NCI-H748 treated with DMSO at 0.1 percent for 48 hours (cell line): ENCODE measurements around the gene TAP1.
"Not testable (repeated sequence)": the region's sequence is repeated elsewhere in the genome, so short reads cannot be mapped to it uniquely, and the experiment has no call there.

Experiments used
- DNase-seq: peaks from one replicate; lab custom pipeline; 2025; lab: John Stamatoyannopoulos, UW

The TAP1 gene, protein sequence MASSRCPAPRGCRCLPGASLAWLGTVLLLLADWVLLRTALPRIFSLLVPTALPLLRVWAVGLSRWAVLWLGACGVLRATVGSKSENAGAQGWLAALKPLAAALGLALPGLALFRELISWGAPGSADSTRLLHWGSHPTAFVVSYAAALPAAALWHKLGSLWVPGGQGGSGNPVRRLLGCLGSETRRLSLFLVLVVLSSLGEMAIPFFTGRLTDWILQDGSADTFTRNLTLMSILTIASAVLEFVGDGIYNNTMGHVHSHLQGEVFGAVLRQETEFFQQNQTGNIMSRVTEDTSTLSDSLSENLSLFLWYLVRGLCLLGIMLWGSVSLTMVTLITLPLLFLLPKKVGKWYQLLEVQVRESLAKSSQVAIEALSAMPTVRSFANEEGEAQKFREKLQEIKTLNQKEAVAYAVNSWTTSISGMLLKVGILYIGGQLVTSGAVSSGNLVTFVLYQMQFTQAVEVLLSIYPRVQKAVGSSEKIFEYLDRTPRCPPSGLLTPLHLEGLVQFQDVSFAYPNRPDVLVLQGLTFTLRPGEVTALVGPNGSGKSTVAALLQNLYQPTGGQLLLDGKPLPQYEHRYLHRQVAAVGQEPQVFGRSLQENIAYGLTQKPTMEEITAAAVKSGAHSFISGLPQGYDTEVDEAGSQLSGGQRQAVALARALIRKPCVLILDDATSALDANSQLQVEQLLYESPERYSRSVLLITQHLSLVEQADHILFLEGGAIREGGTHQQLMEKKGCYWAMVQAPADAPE

GRCh38 chr6:32853541-32854375 lies at the start of gene TAP1, which contains the start of gene PSMB9:
TSS of gene TAP1 (minus strand) at chr6:32853704. CDS start at chr6:32853636, 68 bp downstream.
TSS of gene PSMB9 (plus strand) at chr6:32854192. CDS start at chr6:32854230, 38 bp downstream.
- DNase-seq = peak; percentile 73

DNA sequence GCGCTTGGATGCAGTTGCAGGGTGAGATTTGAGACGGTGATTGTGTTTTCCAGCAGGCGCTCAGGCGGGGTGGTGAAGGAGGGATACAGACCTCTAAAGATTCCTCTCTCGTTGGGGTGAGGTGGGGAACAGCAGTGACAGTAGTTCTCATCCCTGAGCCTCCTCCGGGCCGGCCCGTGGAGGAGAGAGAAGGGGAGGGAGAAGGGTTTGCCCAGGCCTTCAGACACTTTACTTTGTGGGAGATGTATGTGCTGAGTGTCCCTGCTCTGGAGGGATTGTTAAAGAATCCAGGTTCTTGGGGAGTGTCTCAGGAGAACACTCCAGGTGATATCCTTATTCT lies 41.5 kb upstream of the TAP1 start:
- DNase-seq = no peak

DNA sequence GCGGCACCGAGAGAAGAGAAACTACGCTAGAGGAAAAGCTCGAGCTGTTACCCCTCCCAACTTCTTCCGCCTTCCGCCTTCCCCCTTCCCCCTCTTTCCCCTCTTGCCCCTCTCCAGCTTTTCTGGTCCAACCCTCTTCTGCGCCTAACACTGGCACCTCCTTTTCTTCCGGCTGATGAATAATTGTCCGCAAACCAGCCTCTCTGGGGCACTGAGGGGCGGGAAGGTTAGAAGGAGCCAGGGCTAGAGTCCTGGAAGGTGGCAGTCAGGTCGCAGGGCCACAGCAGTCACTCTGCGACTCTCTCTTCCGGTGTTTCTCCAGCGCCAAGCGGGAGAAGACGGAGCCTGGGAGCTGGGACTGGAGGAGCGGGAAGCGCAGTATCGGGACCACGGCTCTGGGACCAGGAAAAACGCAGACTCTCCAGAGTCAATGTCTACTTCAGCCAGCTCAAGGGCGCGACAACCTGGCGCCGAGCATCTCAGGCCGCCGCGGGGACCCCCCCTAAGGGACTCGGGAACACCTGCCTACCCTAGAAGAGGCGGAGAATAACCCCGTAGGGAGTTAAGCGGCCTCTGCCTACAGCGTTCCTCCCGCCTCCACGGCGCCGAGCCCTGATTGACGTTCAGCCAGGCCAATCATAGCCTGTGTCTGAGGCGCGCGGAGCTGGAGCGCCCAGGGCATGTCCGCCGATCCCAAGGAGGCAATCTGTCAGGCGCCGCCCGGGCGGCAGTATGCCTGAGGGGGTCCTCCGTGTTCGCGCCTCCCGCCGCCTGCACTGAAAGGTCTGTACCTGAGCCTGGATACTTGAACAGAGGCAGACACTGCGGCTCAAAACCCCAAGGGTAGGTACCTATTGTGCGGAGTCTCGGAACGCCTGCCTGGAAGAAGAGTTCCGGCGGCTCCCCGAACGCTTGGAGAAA lies 40.8 kb upstream of the TAP1 start:
- DNase-seq = peak; percentile 92

GRCh38 chr6:32890831-32891230 lies 37.3 kb upstream of the TAP1 start:
- DNase-seq = no peak

DNA sequence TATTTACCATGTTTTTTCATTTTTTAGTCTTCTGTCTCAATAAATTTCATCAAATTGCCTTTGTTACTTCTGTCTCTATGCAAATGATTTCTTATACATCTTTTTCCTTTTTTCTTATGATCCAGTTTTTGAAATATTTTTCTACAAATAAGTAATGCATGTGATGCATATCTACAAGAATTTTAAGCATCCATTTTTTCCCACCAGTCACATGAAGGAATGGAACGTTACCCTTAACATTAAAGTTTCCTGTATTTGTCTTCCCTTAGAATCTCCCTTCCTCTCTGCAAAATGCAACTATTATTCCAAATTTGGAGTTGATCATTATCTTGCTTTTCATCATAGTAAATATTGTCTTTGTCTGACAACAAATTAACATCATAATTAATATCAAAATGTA lies 36.0 kb upstream of the TAP1 start:
- DNase-seq = no peak

DNA sequence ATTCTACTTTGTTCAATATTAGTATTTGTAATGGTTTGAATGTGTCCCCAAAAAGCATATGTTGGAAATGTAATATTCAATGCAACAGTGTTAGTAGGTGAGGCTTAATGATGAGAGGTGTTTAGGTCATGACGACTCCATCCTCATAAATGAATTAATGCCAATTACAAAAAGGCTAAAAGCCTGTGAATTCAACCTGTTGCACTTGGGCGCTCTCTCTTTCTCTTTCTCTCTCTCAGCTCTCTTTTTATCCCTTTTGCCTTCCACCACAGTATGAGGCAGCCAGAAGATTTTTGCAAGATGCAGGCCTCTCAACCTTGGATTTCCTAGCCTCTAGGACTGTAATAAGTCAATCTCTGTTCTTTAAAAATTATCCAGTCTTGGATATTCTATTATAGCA lies 35.1 kb upstream of the TAP1 start:
- DNase-seq = no peak

DNA sequence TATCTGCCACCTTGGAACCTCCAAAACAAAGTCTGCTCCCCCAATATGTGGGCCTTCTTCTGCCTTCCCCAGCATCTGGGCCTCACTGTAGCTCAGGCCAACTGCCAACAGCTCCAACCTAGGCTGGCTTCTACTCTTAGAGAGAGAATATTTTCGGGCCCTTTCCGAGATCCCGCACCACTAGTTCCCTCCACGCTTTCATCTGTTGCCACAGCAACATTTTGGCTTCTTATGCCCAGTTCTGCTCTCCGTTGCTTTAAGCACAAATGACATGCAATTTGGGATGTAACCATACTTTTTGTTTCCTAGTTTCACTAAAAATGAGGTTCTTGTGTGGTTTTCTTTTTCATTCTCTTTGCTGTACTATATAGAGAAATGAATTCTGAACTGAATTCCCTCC lies 34.1 kb upstream of the TAP1 start:
- no peak for DNase-seq

- DNase-seq = no peak
These were observed 33.3 kb upstream of the TAP1 start for GRCh38 chr6:32886681-32887383.

GRCh38 chr6:32885698-32886286 lies 32.3 kb upstream of the TAP1 start:
- DNase-seq = peak; percentile 47

DNA sequence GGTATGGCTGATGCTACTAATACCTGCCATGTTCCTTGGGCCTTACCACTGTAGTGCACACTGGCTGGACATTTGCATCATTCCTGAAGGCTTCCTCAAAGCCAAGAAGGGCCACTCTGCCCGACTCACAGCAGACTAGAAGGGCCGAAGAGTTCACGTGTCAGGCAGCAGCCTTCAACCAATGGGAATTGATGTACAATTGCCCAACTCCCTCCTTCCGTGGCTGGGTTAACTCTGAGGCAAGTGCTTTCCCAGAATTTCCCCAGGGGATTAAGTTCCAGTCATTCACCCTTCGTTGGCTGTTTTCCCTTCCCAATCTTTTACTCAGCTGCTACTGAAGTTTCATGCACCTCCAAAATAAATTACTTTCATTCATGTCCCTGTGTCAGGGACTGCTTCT lies 30.3 kb upstream of the TAP1 start:
- DNase-seq = no peak

GRCh38 chr6:32882879-32883250 lies 29.4 kb upstream of the TAP1 start:
- DNase-seq = no peak

DNA sequence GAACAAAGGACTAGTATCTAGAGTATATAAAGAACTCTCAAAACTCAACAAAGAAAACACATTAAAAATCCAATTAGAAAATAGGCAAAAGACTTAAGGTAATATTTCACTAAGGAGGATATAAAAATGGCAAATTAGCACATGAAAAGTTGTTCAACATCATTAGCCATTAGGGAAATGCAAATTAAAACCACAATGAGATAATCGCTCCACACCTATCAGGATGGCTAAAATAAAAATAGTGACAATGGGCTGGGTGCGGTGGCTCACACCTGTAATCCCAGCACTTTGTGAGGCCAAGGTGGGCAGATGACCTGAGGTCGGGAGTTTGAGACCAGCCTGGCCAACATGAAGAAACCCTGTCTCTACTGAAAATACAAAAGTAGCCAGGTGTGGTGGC lies 27.5 kb upstream of the TAP1 start:
- DNase-seq = not testable (repeated sequence)

DNA sequence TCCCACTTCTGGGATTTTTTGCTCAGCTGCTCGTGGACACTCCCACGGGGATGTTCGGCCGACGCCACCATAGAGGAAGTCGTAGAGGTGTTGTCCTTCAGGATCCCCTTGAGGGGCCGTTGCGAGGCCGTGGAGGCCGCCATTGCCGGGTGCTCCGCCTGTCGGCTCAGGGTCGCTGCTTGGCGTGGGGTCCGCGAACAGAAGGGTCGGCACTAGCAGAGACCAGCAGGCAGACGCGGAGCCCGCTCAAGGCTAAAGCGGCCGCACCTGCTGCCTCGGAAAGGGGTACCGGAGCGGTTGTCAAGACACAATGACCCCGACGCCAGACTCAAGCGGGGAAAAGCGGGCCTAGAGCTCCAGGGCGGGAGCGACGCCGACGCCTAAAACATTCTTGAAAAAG lies 26.2 kb upstream of the TAP1 start:
- DNase-seq = no peak

DNA sequence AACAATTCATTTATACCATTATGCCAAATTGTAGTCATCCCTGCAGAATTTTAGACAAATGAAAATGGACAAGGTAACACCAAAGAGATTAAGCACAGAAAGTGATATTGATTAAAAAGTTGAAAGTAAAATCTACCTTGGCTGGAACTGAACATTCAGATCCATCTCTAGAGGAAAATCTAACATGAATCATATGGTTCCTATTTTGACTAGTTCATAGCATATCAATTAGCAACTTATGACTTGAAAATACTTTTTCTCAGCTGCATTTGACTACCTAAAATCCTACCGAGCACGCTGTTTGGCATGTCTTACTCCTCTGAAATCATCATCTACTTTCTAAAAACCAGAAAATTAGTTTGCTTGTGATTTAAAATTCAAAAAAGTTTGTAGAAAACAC lies 23.1 kb upstream of the TAP1 start:
- DNase-seq = no peak

- not testable (repeated sequence) for DNase-seq
These were observed 20.4 kb upstream of the TAP1 start for GRCh38 chr6:32873947-32874346.

GRCh38 chr6:32868257-32868788 lies 14.8 kb upstream of the TAP1 start:
- DNase-seq = peak; percentile 56

DNA sequence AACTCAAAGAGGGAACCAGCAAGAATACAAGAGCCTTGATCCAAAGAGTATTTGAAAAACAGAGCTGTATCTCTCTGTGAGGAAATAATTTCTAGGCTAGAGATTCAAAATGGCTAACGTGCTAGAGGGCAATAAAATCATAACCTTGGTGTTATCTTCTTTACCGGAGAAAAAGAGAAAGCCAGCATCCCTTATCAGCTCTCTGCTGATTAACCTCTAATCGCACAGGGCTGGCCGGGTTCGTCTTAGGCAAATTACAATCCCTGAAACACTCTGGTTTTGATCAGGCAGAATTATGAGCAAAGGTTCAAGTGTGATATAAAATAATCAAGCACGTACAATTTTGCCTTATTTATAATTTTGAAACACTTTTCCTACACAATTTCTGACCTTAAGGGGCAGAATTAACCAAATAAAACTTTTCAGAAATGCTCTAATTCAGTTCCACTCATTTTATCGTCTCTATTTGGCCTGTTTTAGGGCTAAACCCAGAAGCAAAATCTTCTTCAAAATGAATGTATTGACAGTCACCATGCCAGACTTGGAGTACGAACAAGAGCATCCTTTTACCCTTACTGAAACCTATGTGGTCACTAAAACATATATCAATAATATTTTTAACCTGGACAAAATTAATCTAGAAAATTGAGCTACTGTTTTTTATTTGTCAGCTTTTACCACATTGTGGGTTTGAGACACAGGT lies 14.2 kb upstream of the TAP1 start:
- no peak for DNase-seq

DNA sequence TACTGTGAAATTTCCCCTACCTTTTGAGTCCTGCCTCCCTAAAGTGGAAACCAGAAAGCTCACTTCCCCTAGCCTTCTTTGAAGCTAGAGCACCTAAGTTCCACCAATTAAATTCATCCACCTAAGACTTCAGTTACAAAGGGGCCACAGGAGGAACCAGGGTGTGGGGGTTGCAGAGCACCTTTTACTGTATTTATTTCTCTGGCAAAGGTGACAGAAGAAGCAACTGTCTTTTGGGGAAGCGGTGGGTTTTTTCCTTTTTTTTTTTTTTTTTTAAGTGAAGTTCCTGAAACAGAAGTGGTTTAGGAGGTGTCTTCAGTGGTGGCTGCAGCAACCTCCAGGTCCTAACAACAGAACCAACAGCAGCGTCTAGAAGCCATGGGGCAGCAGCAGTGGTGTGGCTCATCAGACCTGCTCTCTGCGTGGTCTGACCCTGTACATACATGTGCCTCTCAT lies 13.5 kb upstream of the TAP1 start:
- no peak for DNase-seq

DNA sequence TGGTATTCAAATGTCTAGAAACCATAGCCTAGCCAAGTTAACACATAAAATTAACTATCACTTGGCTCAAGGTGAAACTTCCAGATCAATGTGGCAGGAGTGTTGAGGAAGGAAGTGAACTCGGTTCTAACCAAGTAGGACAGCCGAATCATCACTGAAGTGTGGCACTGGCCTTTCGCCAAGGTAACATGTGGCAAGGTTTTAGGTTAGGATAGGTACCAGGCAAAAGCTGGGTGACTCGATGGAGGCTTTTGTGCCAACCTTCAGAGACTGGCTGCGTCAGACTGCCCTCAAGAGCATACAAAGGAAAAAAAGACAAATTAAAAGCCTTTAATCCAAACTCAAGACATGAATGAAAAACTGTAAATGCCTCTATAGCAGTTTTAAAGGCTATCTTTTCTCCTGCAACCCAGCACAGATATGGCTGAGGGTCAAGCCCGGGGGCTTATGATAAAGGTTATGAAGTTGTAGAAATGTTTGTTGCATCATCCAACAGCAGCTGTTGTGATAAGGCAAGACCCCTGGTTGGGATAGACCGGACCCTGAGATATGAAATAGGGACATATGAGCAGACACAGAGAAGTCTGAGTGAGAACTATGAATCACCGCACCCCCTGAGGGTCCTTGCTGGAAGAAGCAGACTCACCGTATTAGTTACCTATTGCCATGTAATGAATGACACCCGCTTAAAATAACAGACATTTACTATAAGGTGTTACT lies 12.4 kb upstream of the TAP1 start:
- no peak for DNase-seq
